ENCODE measurements around the gene M6PR.
"Not testable (repeated sequence)": the region's sequence is repeated elsewhere in the genome, so short reads cannot be mapped to it uniquely, and the experiment has no call there.

DNA sequence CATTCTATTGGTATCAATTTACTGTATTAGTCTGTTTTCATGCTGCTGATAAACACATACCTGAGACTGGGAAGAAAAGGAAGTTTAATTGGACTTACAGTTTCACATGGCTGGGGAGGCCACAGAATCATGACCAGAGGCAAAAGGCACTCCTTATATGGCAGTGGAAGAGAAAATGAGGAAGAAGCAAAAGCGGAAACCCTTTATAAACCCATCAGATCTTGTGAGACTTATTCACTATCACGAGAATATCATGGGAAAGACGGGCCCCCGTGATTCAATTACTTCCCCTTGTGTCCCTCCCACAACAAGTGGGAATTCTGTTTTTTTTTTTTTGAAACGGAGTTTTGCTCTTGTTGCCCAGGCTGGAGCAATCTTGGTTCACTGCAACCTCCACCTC lies 46.7 kb downstream of the M6PR start:
- TF ChIP-seq, protein P1, sequence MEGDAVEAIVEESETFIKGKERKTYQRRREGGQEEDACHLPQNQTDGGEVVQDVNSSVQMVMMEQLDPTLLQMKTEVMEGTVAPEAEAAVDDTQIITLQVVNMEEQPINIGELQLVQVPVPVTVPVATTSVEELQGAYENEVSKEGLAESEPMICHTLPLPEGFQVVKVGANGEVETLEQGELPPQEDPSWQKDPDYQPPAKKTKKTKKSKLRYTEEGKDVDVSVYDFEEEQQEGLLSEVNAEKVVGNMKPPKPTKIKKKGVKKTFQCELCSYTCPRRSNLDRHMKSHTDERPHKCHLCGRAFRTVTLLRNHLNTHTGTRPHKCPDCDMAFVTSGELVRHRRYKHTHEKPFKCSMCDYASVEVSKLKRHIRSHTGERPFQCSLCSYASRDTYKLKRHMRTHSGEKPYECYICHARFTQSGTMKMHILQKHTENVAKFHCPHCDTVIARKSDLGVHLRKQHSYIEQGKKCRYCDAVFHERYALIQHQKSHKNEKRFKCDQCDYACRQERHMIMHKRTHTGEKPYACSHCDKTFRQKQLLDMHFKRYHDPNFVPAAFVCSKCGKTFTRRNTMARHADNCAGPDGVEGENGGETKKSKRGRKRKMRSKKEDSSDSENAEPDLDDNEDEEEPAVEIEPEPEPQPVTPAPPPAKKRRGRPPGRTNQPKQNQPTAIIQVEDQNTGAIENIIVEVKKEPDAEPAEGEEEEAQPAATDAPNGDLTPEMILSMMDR (IDR thresholded peaks at IDR 0.05): not testable (repeated sequence)
- TF ChIP-seq EZH2, EZH2phosphoT487 (IDR thresholded peaks at IDR 0.05): not testable (repeated sequence)
